PFSK-1 (cell line): ENCODE results near the gene ITGBL1.

Source experiments
- FOXP2 ChIP-seq: optimal IDR thresholded peaks from 2 replicates; pipeline ENCODE3; 2011; ENCODE audit warnings: borderline replicate concordance, control low read depth, inconsistent platforms; ENCODE audit not compliant: insufficient read depth; ENCODE audit errors: extremely low read length, extremely low read depth
- POLR2AphosphoS5 ChIP-seq: IDR thresholded peaks from 2 replicates; pipeline ENCODE4 v1.6.1; 2012; ENCODE audit warnings: low read depth, mild to moderate bottlenecking, control low read depth, low read length, moderate library complexity
- SIN3A ChIP-seq: IDR thresholded peaks from 2 replicates; pipeline ENCODE4 v1.6.1; 2012; ENCODE audit warnings: mild to moderate bottlenecking, low read length, moderate library complexity, borderline replicate concordance; ENCODE audit not compliant: insufficient read depth
- TAF1 ChIP-seq: IDR thresholded peaks from 2 replicates; pipeline ENCODE4 v1.6.1; 2012; ENCODE audit warnings: low read length, control low read depth, borderline replicate concordance; ENCODE audit not compliant: insufficient read depth
- TF ChIP-seq, protein P1 (sequence below), 2 experiments: IDR thresholded peaks; 2 replicates each; pipeline versions ENCODE4 v1.6.1 to v1.8.0; 2011 to 2012; ENCODE audit warnings: low read depth in 2 of 2, low read length in 2 of 2, control low read depth in 1 of 2, inconsistent platforms in 1 of 2, mild to moderate bottlenecking in 1 of 2, moderate library complexity in 1 of 2; ENCODE audit not compliant: insufficient read depth in 1 of 2

ITGBL1 gene

DNA sequence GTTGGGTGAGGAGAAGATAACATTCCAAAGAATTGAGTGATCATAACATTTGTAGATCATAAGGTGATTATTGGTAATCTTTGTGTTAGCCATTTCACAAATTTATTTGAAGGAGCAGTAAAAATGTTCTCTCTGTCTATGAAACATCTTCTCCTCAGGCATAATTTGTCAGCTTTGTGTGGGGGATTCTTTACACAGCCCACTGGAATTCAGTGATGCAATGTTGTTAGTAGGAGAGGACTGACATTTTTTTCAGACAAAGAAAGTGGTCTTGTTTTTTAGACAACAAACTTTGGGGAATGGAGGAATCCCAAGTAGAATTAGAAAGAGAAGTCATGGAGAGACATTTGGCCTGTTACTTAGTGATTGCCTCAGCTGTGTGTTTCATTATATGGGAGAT, 100.3 kb downstream of the ITGBL1 start:
- TF ChIP-seq, protein P1, sequence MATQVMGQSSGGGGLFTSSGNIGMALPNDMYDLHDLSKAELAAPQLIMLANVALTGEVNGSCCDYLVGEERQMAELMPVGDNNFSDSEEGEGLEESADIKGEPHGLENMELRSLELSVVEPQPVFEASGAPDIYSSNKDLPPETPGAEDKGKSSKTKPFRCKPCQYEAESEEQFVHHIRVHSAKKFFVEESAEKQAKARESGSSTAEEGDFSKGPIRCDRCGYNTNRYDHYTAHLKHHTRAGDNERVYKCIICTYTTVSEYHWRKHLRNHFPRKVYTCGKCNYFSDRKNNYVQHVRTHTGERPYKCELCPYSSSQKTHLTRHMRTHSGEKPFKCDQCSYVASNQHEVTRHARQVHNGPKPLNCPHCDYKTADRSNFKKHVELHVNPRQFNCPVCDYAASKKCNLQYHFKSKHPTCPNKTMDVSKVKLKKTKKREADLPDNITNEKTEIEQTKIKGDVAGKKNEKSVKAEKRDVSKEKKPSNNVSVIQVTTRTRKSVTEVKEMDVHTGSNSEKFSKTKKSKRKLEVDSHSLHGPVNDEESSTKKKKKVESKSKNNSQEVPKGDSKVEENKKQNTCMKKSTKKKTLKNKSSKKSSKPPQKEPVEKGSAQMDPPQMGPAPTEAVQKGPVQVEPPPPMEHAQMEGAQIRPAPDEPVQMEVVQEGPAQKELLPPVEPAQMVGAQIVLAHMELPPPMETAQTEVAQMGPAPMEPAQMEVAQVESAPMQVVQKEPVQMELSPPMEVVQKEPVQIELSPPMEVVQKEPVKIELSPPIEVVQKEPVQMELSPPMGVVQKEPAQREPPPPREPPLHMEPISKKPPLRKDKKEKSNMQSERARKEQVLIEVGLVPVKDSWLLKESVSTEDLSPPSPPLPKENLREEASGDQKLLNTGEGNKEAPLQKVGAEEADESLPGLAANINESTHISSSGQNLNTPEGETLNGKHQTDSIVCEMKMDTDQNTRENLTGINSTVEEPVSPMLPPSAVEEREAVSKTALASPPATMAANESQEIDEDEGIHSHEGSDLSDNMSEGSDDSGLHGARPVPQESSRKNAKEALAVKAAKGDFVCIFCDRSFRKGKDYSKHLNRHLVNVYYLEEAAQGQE (IDR thresholded peaks at IDR 0.05; ENCODE audit: insufficient read depth in 1 of 2, low read depth in 2 of 2, low read length in 2 of 2) = no peak
- no peak for TF ChIP-seq SIN3A
- no peak for TF ChIP-seq POLR2AphosphoS5
- no peak for TF ChIP-seq FOXP2
- no peak for TF ChIP-seq TAF1

DNA sequence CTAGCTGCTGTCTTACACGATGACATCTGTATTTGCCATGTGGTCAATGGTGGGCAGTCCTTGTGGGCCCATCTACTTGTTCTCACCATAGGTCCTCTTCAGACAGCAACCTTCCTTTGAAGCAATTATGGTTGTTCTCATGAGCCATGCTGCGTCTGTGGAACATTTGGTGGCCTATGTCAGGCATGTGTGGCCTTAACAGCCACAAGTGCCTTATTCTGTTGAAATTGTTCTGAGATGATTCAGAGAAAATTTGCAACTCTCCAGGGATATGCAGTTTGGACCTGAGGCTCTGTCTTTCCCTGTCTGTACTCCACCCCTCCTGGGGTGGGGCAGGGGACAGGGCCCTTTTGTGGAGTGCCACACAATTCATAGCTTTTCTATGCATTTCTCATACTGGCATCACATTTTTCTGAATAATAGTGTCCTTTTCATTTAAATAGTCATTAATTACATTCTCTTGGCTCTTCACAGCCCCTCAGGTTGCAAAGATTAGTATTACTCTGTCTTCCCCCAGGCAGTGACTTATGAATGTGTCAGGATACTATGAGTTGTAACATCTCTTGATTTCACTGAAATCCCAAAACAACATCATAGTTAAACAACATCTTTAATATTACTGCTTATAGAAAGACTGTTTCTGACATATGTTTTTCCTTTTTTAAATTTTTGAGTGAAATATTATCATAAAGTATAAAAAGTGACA, 102.1 kb downstream of the ITGBL1 start:
- TF ChIP-seq POLR2AphosphoS5 (no peak), TAF1 (no peak), SIN3A (no peak), FOXP2 (no peak)
- TF ChIP-seq, protein P1 (IDR thresholded peaks at IDR 0.05; ENCODE audit: insufficient read depth in 1 of 2, low read depth in 2 of 2, low read length in 2 of 2) = no peak

DNA sequence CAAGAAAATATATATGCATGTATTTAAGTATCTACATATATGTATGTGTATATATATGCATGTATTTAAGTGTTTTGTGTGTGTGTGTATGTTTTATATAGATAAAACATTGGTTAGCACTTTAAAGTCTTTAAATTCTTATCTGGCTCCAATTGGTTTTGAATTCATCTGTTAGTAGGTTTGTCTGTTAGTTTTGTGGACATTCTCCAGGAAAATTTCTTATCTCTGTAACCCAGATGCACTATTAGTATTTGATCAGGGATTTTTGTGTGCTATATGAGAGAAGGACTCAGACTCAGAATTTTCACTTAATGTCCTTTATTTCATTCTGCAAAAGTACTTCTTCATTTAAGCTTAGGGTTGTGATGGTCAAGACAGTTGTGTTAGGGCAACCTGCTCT, 103.1 kb downstream of the ITGBL1 start:
- no peak for TF ChIP-seq FOXP2
- TF ChIP-seq, protein P1 (IDR thresholded peaks at IDR 0.05; ENCODE audit: insufficient read depth in 1 of 2, low read depth in 2 of 2, low read length in 2 of 2) = no peak
- no peak for TF ChIP-seq SIN3A
- no peak for TF ChIP-seq POLR2AphosphoS5
- no peak for TF ChIP-seq TAF1

DNA sequence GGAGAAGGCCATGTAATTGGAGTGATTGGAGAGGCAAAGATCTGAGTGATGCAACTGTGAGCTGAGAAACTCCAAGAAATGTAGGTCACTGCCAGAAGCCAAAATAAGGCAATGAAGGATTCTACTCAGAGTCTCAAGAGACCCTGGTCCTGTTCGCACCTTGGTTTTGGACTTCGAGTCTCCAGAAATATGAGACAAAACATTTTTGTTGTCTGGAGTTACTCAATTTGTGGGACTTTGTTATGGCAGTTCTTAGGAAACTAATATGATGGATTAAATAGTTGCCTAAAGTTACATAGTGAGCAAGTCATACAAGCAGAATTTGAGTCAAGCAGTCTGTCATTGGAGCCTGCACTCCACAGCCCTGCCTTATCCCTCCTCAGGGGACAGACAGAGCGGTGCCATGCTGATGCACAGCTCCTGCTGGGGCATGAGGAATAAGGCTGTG, 104.2 kb downstream of the ITGBL1 start:
- no peak for TF ChIP-seq POLR2AphosphoS5
- no peak for TF ChIP-seq TAF1
- TF ChIP-seq SIN3A = no peak
- TF ChIP-seq FOXP2 = no peak
- TF ChIP-seq, protein P1 (IDR thresholded peaks at IDR 0.05; ENCODE audit: insufficient read depth in 1 of 2, low read depth in 2 of 2, low read length in 2 of 2) = no peak

DNA sequence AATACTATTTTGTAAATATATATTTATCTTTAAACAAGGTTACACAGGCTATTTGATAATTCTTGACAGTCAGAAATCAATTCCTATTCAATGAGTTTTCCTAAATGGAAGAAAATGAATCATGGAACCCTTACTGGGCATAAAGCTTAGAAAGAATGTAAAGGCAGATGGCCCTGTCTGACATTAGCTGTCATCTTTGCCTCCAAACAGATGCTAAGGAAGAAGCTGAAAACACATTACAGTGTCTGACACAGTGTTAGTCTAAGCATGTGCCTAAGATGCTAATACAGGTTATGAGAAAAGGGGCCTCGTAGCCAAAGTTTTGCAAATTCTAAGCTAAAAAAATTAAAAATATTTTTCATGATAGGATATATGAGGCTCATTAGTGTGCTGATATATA, 112.8 kb downstream of the ITGBL1 start:
- TF ChIP-seq, protein P1 (IDR thresholded peaks at IDR 0.05; ENCODE audit: insufficient read depth in 1 of 2, low read depth in 2 of 2, low read length in 2 of 2) = no peak
- TF ChIP-seq POLR2AphosphoS5 (no peak), FOXP2 (no peak), TAF1 (no peak), SIN3A (no peak)
